Measurements from ENCODE around the gene GEMIN7. TPM values are rescaled to one million over a fixed set of nuclear protein-coding genes. Genes with fewer than 3 reads are reported as not detected.

GEMIN7 gene
- polyA plus RNA-seq, 2 of the 4 experiments (the other 2 are of a cell fraction), result 42.2 to 86.0 TPM

- FAIRE-seq (no peak), DNase-seq (ENCODE audit: low read depth in 1 of 2, low spot score in 1 of 2) (no peak), ATAC-seq (peak; percentile 8 to 17; a peak in 2 of 6 replicates)
- no peaks in the 10 kb centered on the region for H3K9me3 ChIP-seq
- 90% methylated on average over 9 of the region's 9 CpGs for WGBS (ENCODE audit: missing lambda C conversion rate)
- ChIA-PET CTCF (interaction anchor here (0.7 to 8.1 kb wide), 11 partner anchors 8 to 68 kb away, joined by 3 to 152 read pairs (median 3); partner anchors contain the start of gene CLASRP), POLR2A (interaction anchor here (2.3 kb wide), 1 partner anchor 19 kb away, joined by 9 read pairs; the partner anchor contains the start of gene CLASRP)
- TF ChIP-seq CEBPB (IDR thresholded peaks at IDR 0.05) (no peak), CHD4 (IDR thresholded peaks at IDR 0.05; ENCODE audit: borderline replicate concordance) (no peak), HMGXB4 (CRISPR knock-in tag; IDR thresholded peaks at IDR 0.05; ENCODE audit: borderline replicate concordance) (no peak), HEYL (CRISPR knock-in tag; IDR thresholded peaks at IDR 0.05) (no peak), NR3C1 (IDR thresholded peaks at IDR 0.05) (no peak), KDM1A (IDR thresholded peaks at IDR 0.05; ENCODE audit: low read depth) (no peak), EHMT2 (IDR thresholded peaks at IDR 0.05; ENCODE audit: low read depth) (no peak), RARB (CRISPR knock-in tag; IDR thresholded peaks at IDR 0.05) (no peak), CTCF (IDR thresholded peaks at IDR 0.05) (no peak)
- 0 out of 3 replicates have a peak, but pooled peaks cover 3% of the 10 kb centered on the region for H3K4me1 ChIP-seq
- no peak overlapping the region for H3K4me2 ChIP-seq
- H3K4me3 ChIP-seq, result no peak overlapping the region
- H3K27ac ChIP-seq, result no peak overlapping the region
Measured at GRCh38 chr19:45057444-45057843, 21.6 kb upstream of the GEMIN7 start.

GRCh38 chr19:45058622-45059159 is 20.4 kb upstream of the GEMIN7 start:
- POLR2A ChIA-PET, result interaction anchor here (1.2 to 2.3 kb wide), 2 partner anchors 20 to 168 kb away, joined by 3 to 9 read pairs; partner anchors contain the start of genes CLASRP and TOMM40
- ATAC-seq (peak in 1 of 2 experiments; percentile 6; a peak in 1 of 6 replicates), FAIRE-seq (no peak), DNase-seq (ENCODE audit: low read depth in 1 of 2, low spot score in 1 of 2) (no peak)
- H3K4me2 ChIP-seq, result no peak overlapping the region
- H3K4me3 ChIP-seq, result no peak overlapping the region
- 0 out of 3 replicates have a peak, but pooled peaks cover 3% of the 10 kb centered on the region for H3K4me1 ChIP-seq
- TF ChIP-seq ELK1 (IDR thresholded peaks at IDR 0.05; ENCODE audit: low read depth, low read length) (no peak), RFX5 (IDR thresholded peaks at IDR 0.05) (no peak)
- no peaks in the 10 kb centered on the region for H3K9me3 ChIP-seq
- 93% methylated on average over 14 of the region's 14 CpGs for WGBS (ENCODE audit: missing lambda C conversion rate)
- CTCF ChIA-PET, result interaction anchor here (0.5 to 8.1 kb wide), 44 partner anchors 8 to 488 kb away, joined by 3 to 152 read pairs (median 6); partner anchors contain the start of genes APOE, CLASRP, GEMIN7 and RELB
- no peak overlapping the region for H3K27ac ChIP-seq

GRCh38 chr19:45059258-45059965 is 19.6 kb upstream of the GEMIN7 start:
- ATAC-seq, result peak; percentile 73 to 90
- DNase-seq (ENCODE audit: low read depth in 1 of 2, low spot score in 1 of 2), result peak; percentile 88 to 89
- H3K27ac ChIP-seq, result no peak overlapping the region
- H3K4me1 ChIP-seq, result 0 out of 3 replicates have a peak, but pooled peaks cover 3% of the 10 kb centered on the region
- TF ChIP-seq RAD21 (conservative IDR thresholded peaks at IDR 0.05 in 1 of 2, IDR thresholded peaks at IDR 0.05 in 1 of 2) (peak; percentile 81 to 88), JUNB (IDR thresholded peaks at IDR 0.05) (no peak), SMC3 (IDR thresholded peaks at IDR 0.05) (peak; percentile 66), CTCF (IDR thresholded peaks at IDR 0.05) (peak; percentile 98), RCOR1 (IDR thresholded peaks at IDR 0.05; ENCODE audit: low read depth, low read length) (no peak)
- no peak overlapping the region for H3K4me2 ChIP-seq
- WGBS (ENCODE audit: missing lambda C conversion rate), result 52% methylated on average over 16 of the region's 16 CpGs
- peak; percentile 95 for FAIRE-seq
- CTCF ChIA-PET, result interaction anchor here (0.5 to 8.1 kb wide), 64 partner anchors 9 to 489 kb away, joined by 3 to 152 read pairs (median 5); partner anchors contain the start of genes APOE, CLASRP, GEMIN7 and RELB
- H3K9me3 ChIP-seq, result no peaks in the 10 kb centered on the region
- POLR2A ChIA-PET, result interaction anchor here (0.6 to 1.2 kb wide), 4 partner anchors 20 to 169 kb away, joined by 3 to 4 read pairs (median 4); partner anchors contain the start of genes CLASRP, GEMIN7 and TOMM40
- no peak overlapping the region for H3K4me3 ChIP-seq

All from A549 (cell line).